ENCODE measurements around the gene VPS37D.

Gene VPS37D

DNA sequence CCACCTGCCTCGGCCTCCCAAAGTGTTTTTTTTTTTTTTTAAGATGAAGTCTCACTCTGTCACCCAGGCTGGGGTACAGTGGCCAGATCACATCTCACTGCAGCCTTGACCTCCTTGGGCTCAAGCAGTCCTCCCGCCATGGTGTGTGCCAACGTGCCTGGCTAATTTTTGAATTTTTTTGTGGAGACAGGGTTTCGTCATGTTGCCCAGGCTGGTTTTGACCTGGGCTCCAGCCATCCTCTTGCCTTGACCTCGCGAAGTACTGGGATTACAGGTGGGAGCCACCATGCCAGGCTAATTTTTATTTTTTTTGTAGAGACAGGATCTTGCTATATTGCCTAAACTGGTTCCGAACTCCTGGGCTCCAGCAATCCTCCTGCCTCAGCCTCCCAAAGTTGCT, 34.3 kb upstream of the VPS37D start:
- TF ChIP-seq, protein P1, sequence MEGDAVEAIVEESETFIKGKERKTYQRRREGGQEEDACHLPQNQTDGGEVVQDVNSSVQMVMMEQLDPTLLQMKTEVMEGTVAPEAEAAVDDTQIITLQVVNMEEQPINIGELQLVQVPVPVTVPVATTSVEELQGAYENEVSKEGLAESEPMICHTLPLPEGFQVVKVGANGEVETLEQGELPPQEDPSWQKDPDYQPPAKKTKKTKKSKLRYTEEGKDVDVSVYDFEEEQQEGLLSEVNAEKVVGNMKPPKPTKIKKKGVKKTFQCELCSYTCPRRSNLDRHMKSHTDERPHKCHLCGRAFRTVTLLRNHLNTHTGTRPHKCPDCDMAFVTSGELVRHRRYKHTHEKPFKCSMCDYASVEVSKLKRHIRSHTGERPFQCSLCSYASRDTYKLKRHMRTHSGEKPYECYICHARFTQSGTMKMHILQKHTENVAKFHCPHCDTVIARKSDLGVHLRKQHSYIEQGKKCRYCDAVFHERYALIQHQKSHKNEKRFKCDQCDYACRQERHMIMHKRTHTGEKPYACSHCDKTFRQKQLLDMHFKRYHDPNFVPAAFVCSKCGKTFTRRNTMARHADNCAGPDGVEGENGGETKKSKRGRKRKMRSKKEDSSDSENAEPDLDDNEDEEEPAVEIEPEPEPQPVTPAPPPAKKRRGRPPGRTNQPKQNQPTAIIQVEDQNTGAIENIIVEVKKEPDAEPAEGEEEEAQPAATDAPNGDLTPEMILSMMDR (IDR thresholded peaks at IDR 0.05; ENCODE audit: low read depth, low read length, missing control alignments), result no peak
- no peak for DNase-seq (ENCODE audit: extremely low read depth, low read depth)
- H3K4me3 ChIP-seq (replicated peaks; ENCODE audit: low read depth, low read length), result no peak overlapping the region

DNA sequence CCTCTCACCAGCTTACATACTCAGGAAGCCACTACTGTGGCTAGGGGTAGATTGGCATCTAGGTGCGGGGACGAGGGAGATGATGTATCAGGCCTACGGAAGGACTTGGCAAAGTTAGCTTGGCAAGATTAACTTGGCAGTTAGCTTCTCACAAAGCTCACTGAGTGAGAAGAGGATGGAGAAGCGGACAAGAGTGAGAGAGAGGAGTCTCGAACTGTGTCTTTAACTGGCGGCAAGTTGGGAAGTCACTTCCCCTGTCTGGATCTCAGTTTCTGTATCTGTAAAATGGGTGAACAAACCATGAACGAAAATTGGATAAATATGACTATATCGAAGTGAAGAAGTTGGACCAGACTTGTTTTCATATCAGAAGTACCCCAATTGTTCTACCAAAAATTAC, 33.8 kb upstream of the VPS37D start:
- H3K4me3 ChIP-seq (replicated peaks; ENCODE audit: low read depth, low read length), result no peak overlapping the region
- TF ChIP-seq, protein P1 (IDR thresholded peaks at IDR 0.05; ENCODE audit: low read depth, low read length, missing control alignments), result no peak
- DNase-seq (ENCODE audit: extremely low read depth, low read depth), result no peak

DNA sequence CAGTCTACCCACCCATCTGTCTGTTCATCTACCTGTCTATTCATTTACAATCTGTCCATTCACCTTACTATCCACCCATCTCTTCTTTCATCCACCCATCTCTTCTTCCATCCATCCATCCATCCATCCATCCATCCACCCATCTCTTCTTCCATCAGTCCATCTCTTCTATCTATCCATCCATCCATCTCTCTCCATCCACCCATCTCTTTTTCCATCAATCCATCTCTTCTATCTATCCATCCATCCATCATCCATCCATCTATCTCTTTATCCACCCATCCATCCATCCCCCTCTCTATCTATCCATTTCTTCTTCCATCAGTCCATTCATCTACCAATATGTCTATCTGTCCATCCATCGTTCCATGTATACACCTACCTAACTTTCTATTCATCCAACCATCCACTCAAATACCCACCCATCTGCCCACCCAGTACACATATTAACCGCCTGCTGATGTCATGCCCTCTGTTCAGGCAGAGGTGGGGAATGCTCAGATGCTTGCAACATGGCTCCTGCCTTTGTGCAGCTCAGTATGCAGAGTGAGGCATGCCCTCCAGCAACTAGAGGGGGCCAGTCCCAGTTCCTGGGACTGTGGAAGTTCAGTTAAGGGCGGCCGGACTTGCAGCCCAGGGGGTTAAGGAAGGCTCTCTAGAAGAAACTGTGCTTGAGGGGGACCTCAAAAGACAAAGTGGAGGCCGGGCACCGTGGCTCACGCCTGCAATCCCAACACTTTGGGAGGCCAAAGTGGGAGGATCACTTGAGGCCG, 32.0 kb upstream of the VPS37D start:
- DNase-seq (ENCODE audit: extremely low read depth, low read depth), result no peak
- TF ChIP-seq, protein P1 (IDR thresholded peaks at IDR 0.05; ENCODE audit: low read depth, low read length, missing control alignments), result no peak
- no peak overlapping the region for H3K4me3 ChIP-seq (replicated peaks; ENCODE audit: low read depth, low read length)

DNA sequence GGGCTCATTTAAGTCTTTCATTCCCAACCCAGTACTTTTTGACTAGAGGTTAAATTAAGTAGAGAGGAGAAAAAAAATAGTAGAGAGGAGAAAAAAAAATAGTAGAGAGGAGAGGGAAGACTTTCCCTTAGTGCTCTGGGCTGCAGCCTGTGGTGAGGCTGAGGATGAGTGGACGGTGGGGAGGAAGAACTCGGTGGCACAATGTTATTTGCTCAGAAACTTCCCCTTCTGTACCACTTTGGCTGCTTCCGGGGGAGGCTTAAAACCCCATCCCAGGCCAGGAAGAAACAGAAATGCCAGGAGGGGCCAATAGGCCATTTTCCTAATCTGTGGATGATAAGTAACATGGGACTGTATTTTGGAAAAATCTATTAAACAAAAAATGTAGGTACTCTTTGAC, 28.7 kb upstream of the VPS37D start:
- no peak overlapping the region for H3K4me3 ChIP-seq (replicated peaks; ENCODE audit: low read depth, low read length)
- TF ChIP-seq, protein P1 (IDR thresholded peaks at IDR 0.05; ENCODE audit: low read depth, low read length, missing control alignments), result no peak

DNA sequence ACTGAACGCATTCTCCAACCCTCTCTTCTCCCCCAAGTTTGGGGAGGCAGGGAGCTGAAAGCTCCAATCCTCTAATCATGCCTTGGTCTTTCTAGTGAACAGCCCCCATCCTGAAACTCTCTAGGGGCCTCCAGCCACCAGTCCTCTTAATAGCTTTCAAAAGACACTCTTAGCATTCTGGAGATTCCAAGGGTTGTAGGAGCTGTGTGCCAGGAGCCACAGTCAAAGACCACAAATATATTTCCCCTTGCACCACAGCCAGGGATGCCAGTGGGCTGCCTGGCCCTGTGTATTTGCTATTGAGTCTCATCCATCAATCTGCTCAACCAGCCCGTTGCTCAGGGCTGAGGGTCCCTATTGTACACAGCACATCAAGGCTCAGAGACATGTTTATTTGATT, 24.8 kb upstream of the VPS37D start:
- TF ChIP-seq, protein P1 (IDR thresholded peaks at IDR 0.05; ENCODE audit: low read depth, low read length, missing control alignments), result no peak
- no peak for DNase-seq (ENCODE audit: extremely low read depth, low read depth)
- no peak overlapping the region for H3K4me3 ChIP-seq (replicated peaks; ENCODE audit: low read depth, low read length)

More for the DNA sequence above, 28.7 kb upstream of the VPS37D start:
- no peak for DNase-seq (ENCODE audit: extremely low read depth, low read depth)

DNA sequence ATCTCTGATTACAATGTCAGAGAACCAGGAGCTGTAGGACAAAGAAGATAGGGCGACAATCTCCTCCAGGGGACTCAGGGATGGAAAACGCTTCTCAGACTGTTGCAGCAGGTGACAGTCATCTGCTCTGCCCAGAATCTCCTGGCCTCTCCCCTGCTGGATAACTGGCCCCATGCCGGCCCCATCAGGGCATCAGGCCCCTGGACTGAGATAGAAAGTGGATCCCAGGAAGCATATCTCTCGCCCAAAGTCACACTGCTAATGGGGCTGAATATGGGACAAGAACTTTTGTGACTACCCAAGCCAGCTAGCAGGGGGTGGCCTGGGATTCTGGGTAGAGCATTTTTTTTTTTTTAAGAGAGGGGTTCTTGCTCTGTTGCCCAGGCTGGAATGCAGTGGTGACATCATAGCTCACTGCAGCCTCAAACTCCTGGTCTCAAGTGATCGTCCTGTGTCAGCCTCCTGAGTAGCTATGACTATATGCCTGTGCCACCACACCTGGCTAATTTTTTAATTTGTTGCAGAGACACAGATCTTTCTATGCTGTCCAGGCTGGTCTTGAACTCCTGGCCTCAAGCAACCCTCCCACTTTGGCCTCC, 22.8 kb upstream of the VPS37D start:
- no peak for DNase-seq (ENCODE audit: extremely low read depth, low read depth)
- TF ChIP-seq, protein P1 (IDR thresholded peaks at IDR 0.05; ENCODE audit: low read depth, low read length, missing control alignments), result no peak
- no peak overlapping the region for H3K4me3 ChIP-seq (replicated peaks; ENCODE audit: low read depth, low read length)
